PFSK-1 (cell line): Measurements from ENCODE around the gene FGD3.

ENCODE experiments used
- FOXP2 ChIP-seq: optimal IDR thresholded peaks from 2 replicates; pipeline ENCODE3; 2011; ENCODE audit warnings: borderline replicate concordance, control low read depth, inconsistent platforms; ENCODE audit not compliant: insufficient read depth; ENCODE audit errors: extremely low read length, extremely low read depth
- POLR2AphosphoS5 ChIP-seq: IDR thresholded peaks from 2 replicates; pipeline ENCODE4 v1.6.1; 2012; ENCODE audit warnings: low read depth, mild to moderate bottlenecking, control low read depth, low read length, moderate library complexity
- SIN3A ChIP-seq: IDR thresholded peaks from 2 replicates; pipeline ENCODE4 v1.6.1; 2012; ENCODE audit warnings: mild to moderate bottlenecking, low read length, moderate library complexity, borderline replicate concordance; ENCODE audit not compliant: insufficient read depth
- TAF1 ChIP-seq: IDR thresholded peaks from 2 replicates; pipeline ENCODE4 v1.6.1; 2012; ENCODE audit warnings: low read length, control low read depth, borderline replicate concordance; ENCODE audit not compliant: insufficient read depth
- TF ChIP-seq, protein P1 (sequence below), 2 experiments: IDR thresholded peaks; 2 replicates each; pipeline versions ENCODE4 v1.6.1 to v1.8.0; 2011 to 2012; ENCODE audit warnings: low read depth in 2 of 2, low read length in 2 of 2, control low read depth in 1 of 2, inconsistent platforms in 1 of 2, mild to moderate bottlenecking in 1 of 2, moderate library complexity in 1 of 2; ENCODE audit not compliant: insufficient read depth in 1 of 2

The FGD3 gene

DNA sequence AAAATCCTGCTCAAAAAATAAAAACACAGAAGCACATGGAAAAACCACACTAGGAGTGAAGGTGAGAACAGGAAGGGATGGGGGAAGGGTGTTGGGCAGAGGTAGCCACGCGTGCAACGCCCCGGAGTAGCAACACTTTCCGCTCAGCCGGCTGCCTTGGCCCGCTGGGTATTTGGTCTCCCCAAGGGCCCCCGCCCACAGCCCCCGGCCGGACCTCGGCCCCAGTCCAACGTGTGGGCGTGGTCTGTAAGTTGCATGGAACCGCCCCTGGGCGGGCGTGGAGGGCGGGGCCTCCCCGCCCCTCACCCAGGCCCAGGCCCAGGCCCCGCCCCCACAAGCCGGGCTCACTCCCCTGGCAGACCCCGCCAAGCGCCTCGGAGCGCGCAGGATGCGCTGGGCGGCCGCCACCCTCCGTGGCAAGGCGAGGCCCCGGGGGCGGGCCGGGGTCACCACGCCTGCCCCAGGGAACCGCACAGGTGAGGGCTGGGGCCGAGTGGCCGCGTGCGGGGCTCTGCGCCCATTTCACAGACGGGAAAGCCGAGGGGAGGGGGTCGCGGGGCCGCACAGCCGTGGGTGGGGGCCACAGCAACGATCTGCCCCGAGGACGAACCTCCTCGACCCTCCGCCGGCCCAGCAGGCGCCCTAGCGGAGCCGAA lies 111.2 kb downstream of the FGD3 start, which contains the start of gene SUSD3:
Gene SUSD3 (plus strand): TSS at position 347 of the 656 bp plus-strand sequence. CDS start 42 bp downstream, at position 389.
- TF ChIP-seq, protein P1, sequence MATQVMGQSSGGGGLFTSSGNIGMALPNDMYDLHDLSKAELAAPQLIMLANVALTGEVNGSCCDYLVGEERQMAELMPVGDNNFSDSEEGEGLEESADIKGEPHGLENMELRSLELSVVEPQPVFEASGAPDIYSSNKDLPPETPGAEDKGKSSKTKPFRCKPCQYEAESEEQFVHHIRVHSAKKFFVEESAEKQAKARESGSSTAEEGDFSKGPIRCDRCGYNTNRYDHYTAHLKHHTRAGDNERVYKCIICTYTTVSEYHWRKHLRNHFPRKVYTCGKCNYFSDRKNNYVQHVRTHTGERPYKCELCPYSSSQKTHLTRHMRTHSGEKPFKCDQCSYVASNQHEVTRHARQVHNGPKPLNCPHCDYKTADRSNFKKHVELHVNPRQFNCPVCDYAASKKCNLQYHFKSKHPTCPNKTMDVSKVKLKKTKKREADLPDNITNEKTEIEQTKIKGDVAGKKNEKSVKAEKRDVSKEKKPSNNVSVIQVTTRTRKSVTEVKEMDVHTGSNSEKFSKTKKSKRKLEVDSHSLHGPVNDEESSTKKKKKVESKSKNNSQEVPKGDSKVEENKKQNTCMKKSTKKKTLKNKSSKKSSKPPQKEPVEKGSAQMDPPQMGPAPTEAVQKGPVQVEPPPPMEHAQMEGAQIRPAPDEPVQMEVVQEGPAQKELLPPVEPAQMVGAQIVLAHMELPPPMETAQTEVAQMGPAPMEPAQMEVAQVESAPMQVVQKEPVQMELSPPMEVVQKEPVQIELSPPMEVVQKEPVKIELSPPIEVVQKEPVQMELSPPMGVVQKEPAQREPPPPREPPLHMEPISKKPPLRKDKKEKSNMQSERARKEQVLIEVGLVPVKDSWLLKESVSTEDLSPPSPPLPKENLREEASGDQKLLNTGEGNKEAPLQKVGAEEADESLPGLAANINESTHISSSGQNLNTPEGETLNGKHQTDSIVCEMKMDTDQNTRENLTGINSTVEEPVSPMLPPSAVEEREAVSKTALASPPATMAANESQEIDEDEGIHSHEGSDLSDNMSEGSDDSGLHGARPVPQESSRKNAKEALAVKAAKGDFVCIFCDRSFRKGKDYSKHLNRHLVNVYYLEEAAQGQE (IDR thresholded peaks at IDR 0.05; ENCODE audit: insufficient read depth in 1 of 2, low read depth in 2 of 2, low read length in 2 of 2), result no peak
- TF ChIP-seq FOXP2 (no peak), SIN3A (no peak), POLR2AphosphoS5 (no peak), TAF1 (no peak)

DNA sequence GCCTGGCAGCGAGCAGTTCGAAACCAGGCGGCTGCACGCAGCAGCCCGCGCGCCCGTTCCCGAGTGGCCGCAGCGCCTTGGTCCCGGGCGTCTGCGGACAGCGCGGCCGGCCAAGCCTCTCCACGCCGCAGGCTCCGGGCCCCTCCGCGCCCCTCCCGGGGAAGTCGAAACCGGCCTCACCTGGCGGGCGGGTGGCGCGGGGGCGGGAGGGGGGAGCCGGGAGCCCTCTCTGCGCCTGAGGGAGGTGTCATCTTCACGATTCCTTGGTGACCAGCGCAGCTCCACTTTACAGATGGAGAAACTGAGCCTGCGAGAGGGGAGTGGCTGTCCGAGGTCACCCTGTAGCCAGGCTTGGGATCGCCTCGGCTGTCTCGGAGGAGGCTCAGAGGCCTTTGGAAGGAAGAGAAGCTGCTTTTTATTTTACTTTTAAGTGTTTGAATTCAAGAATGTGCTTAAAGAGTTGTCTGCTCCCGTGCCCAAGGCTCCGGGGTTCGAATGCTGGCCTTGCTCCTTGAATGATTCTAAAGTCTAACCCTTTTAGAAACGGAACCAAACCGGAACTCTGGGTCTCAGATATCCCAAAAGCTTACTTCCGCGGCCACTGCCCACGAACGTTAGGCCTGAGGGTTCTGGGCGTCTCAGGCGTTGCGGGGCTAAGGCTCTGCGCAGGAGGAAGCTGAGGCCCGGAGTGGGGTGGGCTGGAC lies 111.8 kb downstream of the FGD3 start:
- TF ChIP-seq POLR2AphosphoS5 (no peak), TAF1 (no peak), FOXP2 (no peak), SIN3A (no peak)
- TF ChIP-seq, protein P1 (IDR thresholded peaks at IDR 0.05; ENCODE audit: insufficient read depth in 1 of 2, low read depth in 2 of 2, low read length in 2 of 2), result no peak

DNA sequence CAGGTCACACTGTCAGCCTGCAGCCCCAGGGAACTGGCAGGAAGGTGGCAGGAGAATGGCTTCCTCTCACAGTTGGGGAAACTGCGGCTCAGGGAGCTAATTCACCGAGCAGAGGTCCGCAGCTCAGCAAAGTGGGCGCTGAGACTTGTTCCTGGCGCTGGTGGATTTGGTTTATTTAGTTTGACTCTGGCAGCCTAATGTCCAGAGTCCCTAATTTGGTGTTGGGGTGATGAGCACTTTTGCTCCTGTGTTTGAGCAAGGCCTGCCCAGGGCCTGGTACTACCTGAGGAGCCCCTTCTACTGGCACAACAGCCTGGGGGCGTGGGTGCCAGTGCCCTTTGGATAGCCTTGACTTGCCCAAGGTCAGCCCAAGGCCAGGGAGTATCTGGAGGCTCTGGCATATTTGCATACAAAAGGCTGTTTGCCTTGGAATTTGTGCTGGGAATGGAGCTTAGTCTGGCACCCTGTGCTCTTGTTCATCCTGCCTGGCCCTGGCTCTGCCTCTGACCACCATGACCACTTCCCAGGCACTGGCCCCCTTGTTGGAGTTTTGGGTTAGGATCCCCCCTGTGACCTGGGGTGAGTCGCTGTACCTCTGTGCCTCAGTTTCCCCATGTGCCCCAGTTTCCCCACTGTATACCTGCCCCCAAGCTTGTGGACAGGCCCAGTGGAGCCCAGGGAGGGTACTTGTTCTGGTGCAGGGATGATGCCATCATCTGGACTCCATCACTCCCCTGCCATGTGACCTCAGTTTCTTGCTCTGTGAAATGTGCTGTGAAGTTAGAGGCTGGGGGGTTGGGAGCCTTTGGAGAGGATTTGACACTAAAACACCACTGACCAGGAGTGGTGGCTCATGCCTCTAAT lies 112.6 kb downstream of the FGD3 start:
- no peak for TF ChIP-seq TAF1
- TF ChIP-seq SIN3A, result no peak
- no peak for TF ChIP-seq POLR2AphosphoS5
- TF ChIP-seq, protein P1 (IDR thresholded peaks at IDR 0.05; ENCODE audit: insufficient read depth in 1 of 2, low read depth in 2 of 2, low read length in 2 of 2), result no peak
- TF ChIP-seq FOXP2, result no peak

DNA sequence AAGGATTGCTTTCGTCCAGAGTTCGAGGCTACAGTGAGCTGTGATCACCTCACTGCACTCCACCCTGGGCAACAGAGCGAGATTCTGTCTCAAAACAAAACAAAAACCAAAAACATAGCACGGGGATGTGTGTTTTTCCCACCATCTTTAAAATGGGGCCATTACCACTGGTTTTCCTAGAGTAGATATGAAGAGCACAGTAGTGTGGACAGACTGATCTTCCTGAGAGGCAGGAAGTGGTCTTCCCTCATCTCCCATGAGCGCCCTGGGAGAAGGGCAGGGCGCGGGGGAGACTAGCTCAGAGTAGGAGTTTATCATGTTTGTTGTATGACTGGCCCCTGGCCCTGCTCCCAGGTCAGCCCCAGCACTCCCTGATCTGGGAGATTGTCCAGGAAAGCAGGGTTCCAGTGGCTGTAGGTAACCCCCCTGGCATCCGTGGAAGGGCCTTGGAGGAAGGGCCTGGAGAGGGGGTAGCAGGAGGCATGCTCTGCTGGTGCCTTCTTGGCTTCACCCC lies 113.5 kb downstream of the FGD3 start:
- TF ChIP-seq FOXP2 (no peak), POLR2AphosphoS5 (no peak), TAF1 (no peak), SIN3A (no peak)
- TF ChIP-seq, protein P1 (IDR thresholded peaks at IDR 0.05; ENCODE audit: insufficient read depth in 1 of 2, low read depth in 2 of 2, low read length in 2 of 2), result no peak
